A673 (cell line): ENCODE data around the gene COL9A2. TPM values are rescaled to one million over a fixed set of nuclear protein-coding genes. Genes with fewer than 3 reads are reported as not detected.

Experiments used
- BruUV-seq: library from RNA; stranded (reverse); fragments of 400-500 nt; replicated peaks from 2 replicates; lab custom pipeline; 2021; lab: Mats Ljungman, UMichigan
- CTCF ChIA-PET: fragments of 300-600 bp; sonication (Branson Sonifier 250); formaldehyde crosslinking; loops from one replicate; lab custom pipeline; 2022; ENCODE audit warnings: antibody characterized with exemption; lab: Charles Lee
- POLR2A ChIA-PET: fragments of 300-600 bp; sonication (Branson Sonifier 250); formaldehyde crosslinking; loops from one replicate; lab custom pipeline; 2022; ENCODE audit warnings: antibody characterized with exemption; ENCODE audit not compliant: low non-redundant PET; lab: Charles Lee
- DNase-seq: peaks from one replicate; pipeline ENCODE4 v3.0.0-alpha.2; 2015; ENCODE audit warnings: low spot score
- H3K27ac ChIP-seq: fragments of 200-600 bp; sonication (generic); 2 replicates; pipeline ENCODE4 v1.5.1; 2016; ENCODE audit warnings: mixed run types, low read depth, mild to moderate bottlenecking, mixed read lengths, antibody characterized with exemption, low read length; ENCODE audit not compliant: poor library complexity, severe bottlenecking
- H3K27me3 ChIP-seq: fragments of 200-600 bp; sonication (generic); replicated peaks from 2 replicates; pipeline ENCODE4 v1.6.1; 2017; ENCODE audit warnings: mixed run types, low read depth, mild to moderate bottlenecking, mixed read lengths, antibody characterized with exemption, low read length; ENCODE audit not compliant: insufficient read depth, poor library complexity
- H3K36me3 ChIP-seq: fragments of 200-600 bp; sonication (generic); 2 replicates; pipeline ENCODE4 v1.6.1; 2016; ENCODE audit warnings: mixed run types, mild to moderate bottlenecking, mixed read lengths, antibody characterized with exemption, low read length; ENCODE audit not compliant: insufficient read depth, poor library complexity, severe bottlenecking
- H3K4me1 ChIP-seq: fragments of 200-600 bp; sonication (generic); 2 replicates; pipeline ENCODE4 v1.6.1; 2017; ENCODE audit warnings: mixed run types, mild to moderate bottlenecking, mixed read lengths, antibody characterized with exemption, low read length; ENCODE audit not compliant: insufficient read depth, poor library complexity, severe bottlenecking
- H3K4me3 ChIP-seq: fragments of 200-600 bp; sonication (generic); 2 replicates; pipeline ENCODE4 v1.5.1; 2016; ENCODE audit warnings: low read depth, mixed run types, mild to moderate bottlenecking, mixed read lengths, low read length; ENCODE audit not compliant: poor library complexity, severe bottlenecking
- H3K9me3 ChIP-seq: fragments of 200-600 bp; sonication (generic); 2 replicates; pipeline ENCODE4 v1.6.1; 2016; ENCODE audit warnings: mixed run types, low read depth, mild to moderate bottlenecking, mixed read lengths, antibody characterized with exemption, low read length; ENCODE audit not compliant: poor library complexity, severe bottlenecking
- EZH2 ChIP-seq: fragments of 200-600 bp; sonication (generic); IDR thresholded peaks from 2 replicates; pipeline ENCODE4 v1.6.1; 2017; ENCODE audit warnings: borderline replicate concordance, low read depth, mild to moderate bottlenecking, mixed read lengths, antibody characterized with exemption, low read length; ENCODE audit not compliant: poor library complexity, severe bottlenecking
- intact Hi-C: fragments of 100-400 bp; cut with micrococcal nuclease; formaldehyde crosslinking; loops from one replicate; pipeline ENCODE4 v1.10.0; 2022; ENCODE audit not compliant: unreplicated experiment
- total RNA-seq: library from RNA; stranded (reverse); gene quantifications from 2 replicates; pipeline ENCODE4 v1.2.3, GENCODE V29; 2021
- TF ChIP-seq, protein P1 (sequence below): fragments of 300-800, 200-600 bp; sonication (generic); conservative IDR thresholded peaks from 2 replicates; pipeline ENCODE4 v1.5.1; 2017; ENCODE audit warnings: low read depth, mild to moderate bottlenecking, antibody characterized with exemption, low read length, moderate library complexity, mixed read lengths

COL9A2 gene
- total RNA-seq, 1 experiment from 2014 or later = 5.2 TPM

DNA sequence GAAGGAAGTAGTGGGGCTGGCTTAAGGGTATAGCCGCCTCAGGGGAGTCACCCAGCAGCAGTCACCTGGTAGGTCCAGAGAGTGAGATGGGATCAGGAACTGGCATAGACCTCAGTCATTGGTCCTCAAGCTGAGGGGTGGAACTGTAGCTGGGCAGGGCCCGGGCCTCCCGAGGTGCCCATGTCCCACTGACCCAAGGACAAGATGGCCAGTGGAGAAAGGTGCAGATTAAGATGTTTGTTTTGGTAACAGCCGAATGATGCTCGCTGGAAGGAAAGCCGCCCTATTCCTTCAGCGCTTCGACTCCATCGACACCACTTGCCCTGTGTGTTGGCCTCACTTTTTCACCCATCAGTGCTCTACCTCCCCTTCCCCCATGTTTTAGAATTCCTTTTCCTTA, 16.4 kb downstream of the COL9A2 start:
- no peak overlapping the region for H3K4me3 ChIP-seq
- POLR2A ChIA-PET = no interaction called here
- no peak for TF ChIP-seq EZH2
- TF ChIP-seq, protein P1, sequence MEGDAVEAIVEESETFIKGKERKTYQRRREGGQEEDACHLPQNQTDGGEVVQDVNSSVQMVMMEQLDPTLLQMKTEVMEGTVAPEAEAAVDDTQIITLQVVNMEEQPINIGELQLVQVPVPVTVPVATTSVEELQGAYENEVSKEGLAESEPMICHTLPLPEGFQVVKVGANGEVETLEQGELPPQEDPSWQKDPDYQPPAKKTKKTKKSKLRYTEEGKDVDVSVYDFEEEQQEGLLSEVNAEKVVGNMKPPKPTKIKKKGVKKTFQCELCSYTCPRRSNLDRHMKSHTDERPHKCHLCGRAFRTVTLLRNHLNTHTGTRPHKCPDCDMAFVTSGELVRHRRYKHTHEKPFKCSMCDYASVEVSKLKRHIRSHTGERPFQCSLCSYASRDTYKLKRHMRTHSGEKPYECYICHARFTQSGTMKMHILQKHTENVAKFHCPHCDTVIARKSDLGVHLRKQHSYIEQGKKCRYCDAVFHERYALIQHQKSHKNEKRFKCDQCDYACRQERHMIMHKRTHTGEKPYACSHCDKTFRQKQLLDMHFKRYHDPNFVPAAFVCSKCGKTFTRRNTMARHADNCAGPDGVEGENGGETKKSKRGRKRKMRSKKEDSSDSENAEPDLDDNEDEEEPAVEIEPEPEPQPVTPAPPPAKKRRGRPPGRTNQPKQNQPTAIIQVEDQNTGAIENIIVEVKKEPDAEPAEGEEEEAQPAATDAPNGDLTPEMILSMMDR = no peak
- no peaks in the 10 kb centered on the region for H3K4me1 ChIP-seq
- H3K27me3 ChIP-seq = no peaks in the 10 kb centered on the region
- H3K27ac ChIP-seq = no peak overlapping the region
- CTCF ChIA-PET = no interaction called here
- TSS peak; percentile 61 for BruUV-seq
- intact Hi-C loops = no loop called here
- no peaks in the 10 kb centered on the region for H3K9me3 ChIP-seq
- no peak for DNase-seq
- H3K36me3 ChIP-seq = no peaks in the 10 kb centered on the region

DNA sequence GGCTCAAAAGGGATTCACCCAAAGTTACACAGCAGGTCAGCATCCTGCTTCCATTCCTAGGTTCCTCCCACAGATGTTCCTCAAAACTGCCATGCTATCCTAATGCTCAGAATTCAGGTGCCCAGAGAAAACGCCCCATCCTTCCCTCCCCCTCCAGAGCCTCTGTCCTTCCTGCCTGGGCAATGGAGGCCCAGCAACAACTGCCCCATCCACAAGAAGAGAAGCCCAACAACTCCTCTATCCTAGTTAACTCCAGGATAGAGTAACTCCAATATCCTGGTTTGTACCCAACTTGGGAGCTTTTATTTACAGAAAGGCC, 16.9 kb downstream of the COL9A2 start:
- H3K9me3 ChIP-seq = no peaks in the 10 kb centered on the region
- CTCF ChIA-PET = no interaction called here
- H3K27me3 ChIP-seq = no peaks in the 10 kb centered on the region
- DNase-seq = no peak
- H3K36me3 ChIP-seq = no peaks in the 10 kb centered on the region
- intact Hi-C loops = no loop called here
- no peak overlapping the region for H3K27ac ChIP-seq
- TF ChIP-seq, protein P1 = no peak
- TF ChIP-seq EZH2 = no peak
- no TSS peak for BruUV-seq
- POLR2A ChIA-PET = interaction anchor here (0.6 kb wide), 1 partner anchor 167 kb away, joined by 5 read pairs; no protein-coding TSS in a partner anchor
- no peak overlapping the region for H3K4me3 ChIP-seq
- H3K4me1 ChIP-seq = no peaks in the 10 kb centered on the region

DNA sequence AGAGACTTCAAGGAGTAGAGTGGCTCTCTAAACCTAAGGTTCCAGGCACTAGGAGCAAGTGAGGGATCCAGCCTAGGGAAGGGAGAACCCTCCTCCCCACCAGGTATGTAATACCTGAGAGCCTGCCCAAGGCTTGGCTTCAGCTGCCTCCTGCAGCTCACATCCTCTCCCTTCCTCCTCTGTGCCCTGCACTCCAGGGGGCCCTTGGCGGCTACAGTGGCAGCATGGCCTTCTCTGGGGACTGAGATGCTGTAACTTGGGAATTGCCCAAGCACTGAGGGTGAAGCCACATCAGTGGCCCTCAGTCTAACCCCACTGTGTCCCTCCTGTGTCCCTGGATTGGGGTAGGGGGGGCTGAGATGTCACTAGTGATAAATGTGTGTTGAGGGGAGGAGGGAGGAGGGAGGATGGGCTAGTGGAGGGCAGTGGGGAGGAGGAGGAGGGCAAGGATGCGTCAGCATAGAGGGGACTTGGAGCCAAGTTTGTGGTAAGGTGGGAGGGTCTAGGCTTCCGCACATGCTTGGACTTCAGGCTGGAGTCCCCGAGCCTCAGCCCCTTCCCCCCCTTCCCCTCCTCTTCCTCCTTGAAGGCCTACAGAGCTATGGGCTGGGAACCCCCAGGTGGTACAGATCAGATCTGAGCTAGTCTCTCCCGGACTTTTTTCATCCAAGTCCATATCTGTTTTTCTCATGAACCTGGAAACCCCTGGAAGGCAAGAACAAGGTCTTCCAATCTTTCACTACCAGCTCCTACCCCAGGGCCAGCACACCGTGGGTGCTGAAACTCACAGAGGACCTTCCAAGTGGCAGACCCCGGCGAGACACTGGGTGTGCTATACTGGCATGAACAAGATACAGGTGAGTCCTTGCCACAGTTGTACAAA, 17.5 kb downstream of the COL9A2 start:
- POLR2A ChIA-PET = interaction anchor here (0.6 kb wide), 1 partner anchor 167 kb away, joined by 5 read pairs; no protein-coding TSS in a partner anchor
- no TSS peak for BruUV-seq

More for the DNA sequence above, 17.5 kb downstream of the COL9A2 start:
- no peak for DNase-seq
- CTCF ChIA-PET = no interaction called here
- Histone ChIP-seq H3K27ac (no peak overlapping the region), H3K27me3 (no peaks in the 10 kb centered on the region), H3K9me3 (no peaks in the 10 kb centered on the region), H3K36me3 (no peaks in the 10 kb centered on the region), H3K4me1 (no peaks in the 10 kb centered on the region), H3K4me3 (no peak overlapping the region)
- TF ChIP-seq EZH2 = no peak
- TF ChIP-seq, protein P1 = no peak
- intact Hi-C loops = no loop called here
